Stimulated activated naive CD8-positive, alpha-beta T cell treated with anti-CD3 and anti-CD28 coated beads, Interleukin-15, Interleukin-2, amounts not matched to agents 100 U/mL and 50 U/mL, for 24 hours (primary cell): ENCODE measurements around the gene ZCWPW1.
A peak's percentile ranks its signal among the peaks of the same experiment; 100 is the strongest.
"Not testable (repeated sequence)": the region's sequence is repeated elsewhere in the genome, so short reads cannot be mapped to it uniquely, and the experiment has no call there.

Source experiments
- ATAC-seq: fragments of 150-1000 bp; cut with Tn5 transposase; one replicate; pipeline ENCODE4 v1.10.0; 2021
- DNase-seq: peaks from one replicate; pipeline ENCODE4 v3.0.0; 2021

The ZCWPW1 gene

DNA sequence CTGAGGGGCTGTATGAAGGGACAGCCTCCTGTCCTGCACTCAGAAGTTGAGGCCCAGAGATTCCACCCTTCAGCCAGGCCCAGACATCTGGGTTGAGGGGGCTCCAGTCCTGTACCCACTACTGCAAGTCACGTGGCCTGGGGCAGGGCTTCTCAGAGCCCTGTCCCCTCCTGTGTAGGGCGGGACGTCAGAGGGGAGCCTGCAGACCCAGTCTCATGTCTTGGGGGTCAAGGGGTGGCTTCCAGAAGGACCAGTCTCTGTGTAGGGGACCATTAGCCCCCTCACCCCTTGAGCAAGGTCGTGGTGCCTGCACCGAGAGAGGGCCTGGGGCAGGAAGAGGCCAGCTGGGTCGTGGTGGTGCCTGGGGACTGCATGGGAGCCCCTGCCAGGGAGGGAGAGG, 55.8 kb downstream of the ZCWPW1 start:
- no peak for ATAC-seq

GRCh38 chr7:100372256-100372655, 56.2 kb downstream of the ZCWPW1 start:
- DNase-seq (peak; percentile 53), ATAC-seq (peak; percentile 43)

More for the DNA sequence above, 55.8 kb downstream of the ZCWPW1 start:
- DNase-seq, result no peak

DNA sequence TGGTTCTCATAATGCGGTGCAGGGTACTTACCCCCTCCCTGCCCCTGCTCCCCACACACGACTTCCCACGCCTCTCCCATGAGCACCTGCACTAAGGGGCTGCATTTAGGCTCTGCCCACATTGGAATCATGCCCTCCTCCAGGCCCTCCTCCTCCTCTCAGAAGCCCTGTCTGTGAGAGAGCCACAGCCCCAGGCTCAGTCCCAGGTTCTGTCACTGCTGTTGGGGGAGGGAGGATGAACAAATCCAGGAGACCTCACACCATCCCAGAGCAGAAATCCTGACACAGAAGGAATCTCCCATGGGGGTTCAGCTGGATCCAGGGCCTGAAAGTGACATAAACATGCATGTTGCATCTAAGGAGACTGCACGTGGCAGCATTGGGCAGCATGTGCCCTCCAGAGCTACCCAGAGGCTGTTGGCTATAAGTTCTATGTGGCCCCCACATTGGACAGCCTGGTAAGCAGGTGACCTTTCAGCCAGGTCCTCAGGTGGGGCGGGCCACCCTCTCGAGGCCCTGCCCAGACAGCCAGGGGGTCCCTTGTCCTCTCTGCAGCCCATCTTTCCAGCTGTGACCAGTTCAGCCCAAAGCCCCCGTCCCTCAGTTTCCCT, 56.8 kb downstream of the ZCWPW1 start:
- DNase-seq (no peak), ATAC-seq (no peak)

- DNase-seq (no peak), ATAC-seq (no peak)
Observed at GRCh38 chr7:100370746-100371145, 57.8 kb downstream of the ZCWPW1 start.

- DNase-seq, result no peak
- no peak for ATAC-seq
Observed at GRCh38 chr7:100370303-100370702, 58.2 kb downstream of the ZCWPW1 start.

DNA sequence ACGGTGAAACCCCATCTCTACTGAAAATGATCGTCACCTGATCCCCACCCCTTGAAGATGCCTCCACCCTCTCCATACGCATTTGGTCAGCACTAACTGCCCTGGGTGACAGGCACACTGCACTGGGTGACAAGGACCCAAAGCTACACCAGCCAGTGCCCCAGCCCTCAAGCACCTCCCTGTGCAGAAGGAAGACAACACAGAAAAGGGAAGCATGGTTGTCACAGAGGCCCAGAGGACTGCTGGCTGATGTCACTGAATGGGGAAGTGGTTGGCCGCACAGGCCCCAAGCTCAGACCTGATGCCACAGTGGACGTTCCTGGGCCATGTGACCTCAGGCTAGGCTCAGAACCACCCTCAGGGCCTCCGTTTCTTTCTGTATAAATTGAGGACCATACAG, 59.4 kb downstream of the ZCWPW1 start:
- ATAC-seq, result peak; percentile 12
- DNase-seq, result no peak

DNA sequence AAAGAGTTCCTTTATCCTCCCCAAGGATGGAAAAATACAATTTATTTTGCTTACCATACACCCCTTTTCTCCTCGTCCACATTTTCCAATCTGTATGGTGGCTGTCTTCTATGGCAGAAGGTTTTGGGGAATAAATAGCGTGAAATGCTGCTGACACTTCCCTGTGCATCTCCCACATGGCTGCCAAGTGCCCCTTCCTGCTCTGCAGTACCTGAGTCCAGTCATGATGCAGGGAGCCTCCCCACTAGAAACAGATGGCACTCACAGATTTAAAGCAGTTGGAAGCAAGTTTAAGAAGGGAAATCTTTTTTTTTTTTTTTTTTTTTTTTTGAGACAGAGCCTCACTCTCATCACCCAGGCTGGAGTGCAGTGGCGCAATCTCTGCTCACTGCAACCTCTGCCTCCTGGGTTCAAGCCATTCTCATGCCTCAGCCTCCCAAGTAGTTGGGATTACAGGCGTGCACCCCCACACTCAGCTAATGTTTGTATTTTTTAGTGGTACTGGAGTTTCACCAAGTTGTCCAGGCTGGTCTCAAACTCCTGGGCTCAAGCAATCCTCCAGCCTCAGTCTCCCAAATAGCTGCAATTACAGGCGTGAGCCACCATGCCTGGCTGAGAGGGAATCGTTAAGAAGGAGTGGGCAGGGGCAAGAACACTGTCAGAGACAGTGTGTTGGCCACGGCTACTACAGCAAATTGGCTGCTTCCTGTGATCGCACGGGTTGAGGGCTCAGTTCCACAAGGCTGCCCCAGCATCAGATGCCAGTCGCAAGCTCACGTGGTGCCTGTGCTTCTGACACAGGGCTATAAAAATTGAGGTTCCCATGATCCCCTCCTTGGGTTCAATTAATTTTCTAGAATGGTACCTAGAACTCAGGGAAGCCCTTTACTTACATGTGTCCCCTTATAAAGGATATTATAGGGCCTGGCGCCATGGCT, 60.6 kb downstream of the ZCWPW1 start:
- no peak for DNase-seq
- ATAC-seq, result no peak

DNA sequence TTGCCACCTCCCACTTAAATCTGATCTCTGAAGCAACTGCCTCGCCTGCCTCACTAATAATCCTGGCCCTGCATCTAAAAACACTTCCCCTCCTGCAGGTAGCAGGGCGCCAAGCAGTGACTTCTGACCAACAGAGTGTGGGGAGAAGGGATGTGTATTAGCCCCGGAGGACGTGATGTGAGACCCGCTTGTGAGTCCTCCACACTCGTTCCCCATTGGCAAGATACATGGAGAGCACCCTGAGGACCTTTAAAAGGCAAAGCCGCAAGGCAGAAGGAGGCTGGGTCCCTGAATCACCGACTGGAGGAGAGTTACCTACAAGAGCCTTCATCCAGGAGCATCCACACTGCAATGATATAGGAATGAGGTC, 61.3 kb downstream of the ZCWPW1 start:
- ATAC-seq (no peak), DNase-seq (no peak)

GRCh38 chr7:100366411-100367250, 61.9 kb downstream of the ZCWPW1 start:
- peak; percentile 25 for ATAC-seq

DNA sequence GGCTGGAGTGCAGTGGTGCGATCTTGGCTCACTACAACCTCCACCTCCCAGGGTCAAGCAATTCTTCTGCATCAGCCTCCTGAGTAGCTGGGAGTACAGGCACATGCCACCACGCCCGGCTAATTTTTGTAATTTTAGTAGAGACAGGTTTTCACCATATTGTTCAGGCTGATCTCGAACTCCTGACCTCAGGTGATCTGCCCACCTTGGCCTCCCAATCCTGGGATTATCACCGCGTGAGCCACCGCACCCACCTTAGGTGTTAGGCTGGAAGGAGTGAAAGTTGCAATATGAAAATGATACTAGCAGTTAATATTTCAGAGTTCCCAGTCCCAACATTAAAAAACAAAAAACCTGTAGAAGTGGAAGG, 62.5 kb downstream of the ZCWPW1 start:
- not testable (repeated sequence) for ATAC-seq, DNase-seq

More at GRCh38 chr7:100366411-100367250, 61.9 kb downstream of the ZCWPW1 start:
- DNase-seq, result peak; percentile 55

DNA sequence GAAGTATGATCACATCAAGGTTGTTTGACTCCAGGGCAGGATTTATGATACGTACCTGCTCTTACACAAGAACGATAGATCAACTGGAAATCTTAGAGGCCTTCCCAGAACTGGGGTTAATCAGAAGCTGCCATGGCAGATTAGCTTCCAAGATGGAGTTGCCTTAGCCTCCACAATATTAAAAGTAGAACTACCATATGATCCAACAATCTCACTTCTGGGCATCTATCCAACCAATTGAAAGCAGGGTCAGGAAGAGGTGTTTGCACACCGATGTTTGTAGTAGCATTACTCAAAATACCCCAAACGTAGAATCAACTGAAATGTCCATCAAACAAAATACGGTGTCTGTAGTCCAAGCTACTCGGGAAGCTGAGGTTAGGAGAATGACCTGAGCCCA, 64.0 kb downstream of the ZCWPW1 start:
- DNase-seq, result no peak
- no peak for ATAC-seq

DNA sequence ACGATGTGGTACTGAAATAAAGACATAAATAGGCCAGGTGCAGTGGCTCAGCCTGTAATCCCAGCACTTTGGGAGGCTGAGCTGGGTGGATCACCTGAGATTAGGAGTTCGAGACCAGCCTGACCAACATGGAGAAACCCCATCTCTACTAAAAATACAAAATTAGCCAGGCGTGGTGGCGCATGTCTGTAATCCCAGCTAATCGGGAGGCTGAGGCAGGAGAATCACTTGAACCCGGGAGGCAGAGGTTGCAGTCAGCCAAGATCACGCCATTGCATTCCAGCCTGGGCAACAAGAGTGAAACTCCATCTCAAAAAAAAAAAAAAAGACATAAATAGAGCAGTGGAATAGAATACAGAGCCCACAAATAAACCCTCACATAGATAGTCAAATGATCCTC, 64.7 kb downstream of the ZCWPW1 start:
- not testable (repeated sequence) for DNase-seq, ATAC-seq

DNA sequence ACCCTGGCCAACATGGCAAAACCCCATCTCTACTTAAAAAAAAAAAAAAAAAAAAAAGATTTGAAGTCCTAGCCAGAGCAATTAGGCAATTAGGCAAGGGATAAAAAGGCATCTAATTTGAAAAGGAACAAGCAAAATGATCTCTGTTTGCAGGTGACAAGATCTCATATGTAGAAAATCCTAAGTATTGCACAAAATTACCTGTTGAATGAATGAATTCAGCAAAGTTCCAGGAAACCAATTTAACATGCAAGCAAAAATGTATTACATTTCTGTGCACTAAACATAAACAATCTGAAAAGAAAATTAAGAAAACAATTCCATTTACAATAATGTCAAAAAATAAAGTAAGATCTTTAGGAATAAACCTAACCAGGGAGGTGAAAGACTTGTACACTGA, 65.4 kb downstream of the ZCWPW1 start:
- DNase-seq (no peak), ATAC-seq (no peak)

GRCh38 chr7:100360135-100360854, 68.2 kb downstream of the ZCWPW1 start:
- DNase-seq, result no peak
- no peak for ATAC-seq

DNA sequence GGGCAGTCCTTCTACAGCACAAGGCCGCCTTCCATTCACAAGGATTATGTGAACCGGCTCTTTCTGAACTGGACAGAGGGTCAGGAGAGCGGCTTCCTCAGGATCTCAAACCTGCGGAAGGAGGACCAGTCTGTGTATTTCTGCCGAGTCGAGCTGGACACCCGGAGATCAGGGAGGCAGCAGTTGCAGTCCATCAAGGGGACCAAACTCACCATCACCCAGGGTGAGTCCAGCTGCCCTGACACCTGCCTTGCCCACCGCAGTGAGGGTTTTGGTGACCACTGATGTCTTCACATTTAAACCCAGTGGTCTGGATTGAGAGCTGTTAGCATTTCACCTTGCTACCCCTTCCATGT, 69.7 kb downstream of the ZCWPW1 start:
- no peak for ATAC-seq
- no peak for DNase-seq

DNA sequence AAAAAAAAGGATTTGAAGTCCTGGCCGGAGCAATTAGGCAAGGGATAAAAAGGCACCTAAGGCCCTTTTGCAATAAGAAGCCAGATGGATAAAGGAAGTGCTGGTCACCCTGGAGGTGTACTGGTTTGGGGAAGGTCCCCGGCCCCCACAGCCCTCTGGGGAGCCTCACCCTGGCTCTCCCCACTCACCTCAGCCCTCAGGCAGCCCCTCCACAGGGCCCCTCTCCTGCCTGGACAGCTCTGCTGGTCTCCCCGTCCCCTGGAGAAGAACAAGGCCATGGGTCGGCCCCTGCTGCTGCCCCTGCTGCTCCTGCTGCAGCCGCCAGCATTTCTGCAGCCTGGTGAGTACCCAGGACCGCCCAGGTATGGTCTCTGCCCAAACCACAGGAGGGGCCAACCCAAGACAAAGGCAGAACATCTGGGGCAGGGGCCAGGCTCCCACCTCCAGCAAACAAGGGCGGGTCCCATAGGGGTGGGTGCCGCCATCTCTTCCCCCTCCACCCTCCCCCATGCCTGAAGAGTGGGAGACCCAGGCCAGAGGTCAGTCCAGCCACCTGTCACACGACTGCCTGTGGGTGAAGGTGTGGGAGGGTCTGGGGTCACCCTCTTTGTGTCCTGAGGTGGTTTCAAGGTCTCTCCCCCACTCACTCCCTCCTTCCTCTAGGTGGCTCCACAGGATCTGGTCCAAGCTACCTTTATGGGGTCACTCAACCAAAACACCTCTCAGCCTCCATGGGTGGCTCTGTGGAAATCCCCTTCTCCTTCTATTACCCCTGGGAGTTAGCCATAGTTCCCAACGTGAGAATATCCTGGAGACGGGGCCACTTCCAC, 70.3 kb downstream of the ZCWPW1 start, which contains the start of gene PILRB:
Gene PILRB, plus strand, starts transcription at position 91 of the 830 bp plus-strand sequence. Its CDS starts 186 bp downstream, at position 277.
- no peak for DNase-seq
- ATAC-seq, result no peak

GRCh38 chr7:100357131-100357561, 71.4 kb downstream of the ZCWPW1 start:
- DNase-seq (no peak), ATAC-seq (no peak)

DNA sequence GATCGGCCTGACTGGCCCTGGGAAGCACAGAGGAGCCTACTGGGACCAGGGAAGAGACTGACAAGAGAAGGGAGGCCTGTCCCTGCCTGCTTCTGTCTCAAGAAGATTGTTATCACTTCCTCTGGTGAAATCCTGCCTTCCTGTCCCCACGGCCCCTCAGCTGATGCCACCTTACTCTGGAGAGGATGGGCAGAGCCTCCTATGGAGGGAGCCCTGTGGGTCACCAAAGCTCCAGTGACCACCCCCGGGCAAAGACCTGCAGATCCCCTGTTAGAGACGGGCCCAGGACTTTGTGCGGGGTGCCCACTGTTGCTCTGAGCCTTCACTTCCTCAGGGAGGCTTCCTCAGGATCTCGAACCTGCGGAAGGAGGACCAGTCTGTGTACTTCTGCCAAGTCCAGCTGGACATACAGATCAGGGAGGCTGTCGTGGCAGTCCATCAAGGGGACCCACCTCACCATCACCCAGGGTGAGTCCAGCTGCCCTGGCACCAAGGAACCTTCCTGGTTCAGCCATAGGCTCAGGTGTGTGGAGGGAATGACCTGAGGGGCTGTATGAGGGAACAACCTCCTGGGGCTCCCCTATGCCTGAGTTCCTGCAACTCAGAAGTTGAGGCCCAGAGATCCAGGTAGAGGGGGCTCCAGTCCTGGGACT, 72.0 kb downstream of the ZCWPW1 start:
- no peak for ATAC-seq
- no peak for DNase-seq

DNA sequence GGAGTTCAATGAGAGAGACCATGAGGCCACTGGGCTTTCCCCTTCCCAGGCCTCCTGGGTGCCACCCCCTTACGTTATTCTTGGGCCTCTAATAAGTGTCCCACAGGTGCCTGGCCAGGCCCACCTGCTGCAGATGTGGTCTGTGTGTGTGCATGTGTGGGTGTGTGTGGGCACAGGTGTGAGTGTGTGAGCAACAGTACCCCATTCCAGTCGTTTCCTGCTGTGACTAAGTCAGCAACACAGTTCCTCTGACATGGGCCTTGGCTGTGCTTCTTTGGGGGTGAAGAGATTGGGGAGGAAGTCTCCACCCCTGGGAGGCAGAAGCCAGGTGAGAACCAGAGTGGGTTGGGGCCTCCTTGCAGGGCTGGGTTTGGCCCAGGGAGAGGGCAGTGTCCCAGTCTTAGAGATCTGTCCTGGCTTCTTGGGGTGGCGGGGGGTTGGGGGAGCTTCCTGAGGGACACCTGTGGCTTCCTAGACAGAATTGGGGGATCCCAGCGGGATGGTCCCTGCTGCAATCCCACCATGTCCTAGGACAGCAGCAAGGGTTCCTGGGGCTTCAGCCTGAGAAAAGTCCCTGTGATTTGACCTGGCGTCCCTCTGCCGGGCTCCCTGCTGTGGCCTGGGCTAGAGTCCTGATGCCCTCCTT, 74.7 kb downstream of the ZCWPW1 start:
- ATAC-seq (peak; percentile 34), DNase-seq (peak; percentile 48)
